Stimulated activated naive B cell treated with anti-CD40 and anti-IgM and Interleukin-4, amounts not matched to agents 10 μg/mL and 1 μg/mL and 100 μg/mL, for 72 hours (primary cell): ENCODE results near the gene WDPCP.
"Not testable (repeated sequence)": the region's sequence is repeated elsewhere in the genome, so short reads cannot be mapped to it uniquely, and the experiment has no call there.

Experiments
- ATAC-seq, 2 donors: fragments of 150-1000 bp; cut with Tn5 transposase; replicated peaks; 2 replicates each; pipeline ENCODE4 v1.10.0; 2021; ENCODE audit warnings: moderate library complexity in 1 of 2
- DNase-seq: peaks from one replicate; pipeline ENCODE4 v3.0.0; 2021
- H3K27ac Mint-ChIP-seq: one replicate; pipeline ENCODE4 v1.8.0; 2022; ENCODE audit warnings: mild to moderate bottlenecking, mixed read lengths
- H3K27me3 Mint-ChIP-seq, 2 donors: one replicate each; pipeline ENCODE4 v1.8.0; 2022; ENCODE audit warnings: mixed read lengths in 2 of 2
- H3K36me3 Mint-ChIP-seq, 2 donors: one replicate each; pipeline ENCODE4 v1.8.0; 2022; ENCODE audit warnings: mixed read lengths in 2 of 2, mild to moderate bottlenecking in 1 of 2
- H3K4me1 Mint-ChIP-seq, 2 donors: one replicate each; pipeline ENCODE4 v1.8.0; 2022; ENCODE audit warnings: mixed read lengths in 2 of 2, mild to moderate bottlenecking in 1 of 2
- H3K4me3 Mint-ChIP-seq, 2 donors: one replicate each; pipeline ENCODE4 v1.8.0; 2022; ENCODE audit warnings: mild to moderate bottlenecking in 2 of 2, mixed read lengths in 2 of 2, moderate library complexity in 1 of 2
- H3K9me3 Mint-ChIP-seq, 2 donors: one replicate each; pipeline ENCODE4 v1.8.0; 2022; ENCODE audit warnings: mixed read lengths in 2 of 2, mild to moderate bottlenecking in 1 of 2

Gene WDPCP

GRCh38 chr2:63372549-63372948 is 215.7 kb downstream of the WDPCP start:
- ATAC-seq: no peak
- no peaks in the 10 kb centered on the region for H3K27me3 Mint-ChIP-seq
- DNase-seq: no peak
- H3K4me3 Mint-ChIP-seq: no peak overlapping the region
- H3K27ac Mint-ChIP-seq: no peak overlapping the region
- H3K4me1 Mint-ChIP-seq: no peaks in the 10 kb centered on the region
- peaks cover 6 to 8% of the 10 kb centered on the region in 2 donors for H3K9me3 Mint-ChIP-seq
- H3K36me3 Mint-ChIP-seq: peaks cover 27 to 38% of the 10 kb centered on the region in 2 donors

GRCh38 chr2:63369146-63369545 is 219.1 kb downstream of the WDPCP start:
- Mint-ChIP-seq H3K9me3 (peaks cover 6 to 8% of the 10 kb centered on the region in 2 donors), H3K27ac (no peak overlapping the region), H3K36me3 (peaks cover 26 to 38% of the 10 kb centered on the region in 2 donors), H3K4me1 (no peaks in the 10 kb centered on the region), H3K4me3 (no peak overlapping the region), H3K27me3 (no peaks in the 10 kb centered on the region)
- ATAC-seq (no peak), DNase-seq (no peak)

GRCh38 chr2:63364866-63365265 is 223.4 kb downstream of the WDPCP start:
- no peak for ATAC-seq
- no peaks in the 10 kb centered on the region for H3K27me3 Mint-ChIP-seq
- H3K4me3 Mint-ChIP-seq: no peak overlapping the region
- no peak for DNase-seq
- no peak overlapping the region for H3K27ac Mint-ChIP-seq
- H3K36me3 Mint-ChIP-seq: peaks cover 6 to 13% of the 10 kb centered on the region in 2 donors
- no peaks in the 10 kb centered on the region for H3K4me1 Mint-ChIP-seq
- H3K9me3 Mint-ChIP-seq: no peaks in the 10 kb centered on the region

- H3K27me3 Mint-ChIP-seq, H3K4me3 Mint-ChIP-seq, H3K4me1 Mint-ChIP-seq, ATAC-seq, H3K27ac Mint-ChIP-seq, DNase-seq: not testable (repeated sequence)
- Mint-ChIP-seq H3K9me3 (peaks cover 20 to 24% of the 10 kb centered on the region in 2 donors), H3K36me3 (peaks cover 29 to 41% of the 10 kb centered on the region in 2 donors)
These were observed 230.6 kb downstream of the WDPCP start for GRCh38 chr2:63357722-63358121.

GRCh38 chr2:63347361-63347760 is 240.9 kb downstream of the WDPCP start:
- no peak for DNase-seq
- Mint-ChIP-seq H3K36me3 (peaks cover 29 to 54% of the 10 kb centered on the region in 2 donors), H3K4me3 (no peak overlapping the region), H3K27ac (no peak overlapping the region), H3K27me3 (no peaks in the 10 kb centered on the region), H3K9me3 (peaks cover 16 to 21% of the 10 kb centered on the region in 2 donors), H3K4me1 (peaks cover 0 to 5% of the 10 kb centered on the region in 2 donors)
- no peak for ATAC-seq

- Mint-ChIP-seq H3K27ac (no peak overlapping the region), H3K9me3 (peaks cover 16 to 20% of the 10 kb centered on the region in 2 donors), H3K36me3 (peaks cover 27 to 48% of the 10 kb centered on the region in 2 donors), H3K27me3 (no peaks in the 10 kb centered on the region), H3K4me1 (peaks cover 0 to 5% of the 10 kb centered on the region in 2 donors), H3K4me3 (no peak overlapping the region)
- ATAC-seq (no peak), DNase-seq (no peak)
These were observed 241.9 kb downstream of the WDPCP start for GRCh38 chr2:63346411-63346810.

GRCh38 chr2:63345285-63345633 is 243.0 kb downstream of the WDPCP start:
- Mint-ChIP-seq H3K27me3 (no peaks in the 10 kb centered on the region), H3K36me3 (peaks cover 24 to 40% of the 10 kb centered on the region in 2 donors), H3K4me3 (no peak overlapping the region), H3K27ac (no peak overlapping the region), H3K9me3 (peaks cover 16 to 18% of the 10 kb centered on the region in 2 donors), H3K4me1 (peaks cover 0 to 5% of the 10 kb centered on the region in 2 donors)
- DNase-seq: no peak
- no peak for ATAC-seq

GRCh38 chr2:63344575-63345284 is 243.5 kb downstream of the WDPCP start:
- no peak overlapping the region for H3K4me3 Mint-ChIP-seq
- ATAC-seq: peak; percentile 45 to 56
- peaks cover 20 to 35% of the 10 kb centered on the region in 2 donors for H3K36me3 Mint-ChIP-seq
- no peaks in the 10 kb centered on the region for H3K27me3 Mint-ChIP-seq
- no peak overlapping the region for H3K27ac Mint-ChIP-seq
- H3K9me3 Mint-ChIP-seq: peaks cover 16 to 18% of the 10 kb centered on the region in 2 donors
- peaks cover 0 to 5% of the 10 kb centered on the region in 2 donors for H3K4me1 Mint-ChIP-seq
- DNase-seq: no peak

GRCh38 chr2:63343397-63344109 is 244.7 kb downstream of the WDPCP start:
- Mint-ChIP-seq H3K4me3 (no peak overlapping the region), H3K36me3 (peaks cover 20 to 39% of the 10 kb centered on the region in 2 donors), H3K27me3 (no peaks in the 10 kb centered on the region), H3K27ac (no peak overlapping the region), H3K9me3 (peaks cover 16 to 18% of the 10 kb centered on the region in 2 donors), H3K4me1 (peaks cover 0 to 5% of the 10 kb centered on the region in 2 donors)
- ATAC-seq: no peak
- no peak for DNase-seq

- ATAC-seq (no peak), DNase-seq (no peak)
- peaks cover 20 to 25% of the 10 kb centered on the region in 2 donors for H3K36me3 Mint-ChIP-seq
- H3K4me3 Mint-ChIP-seq: no peak overlapping the region
- H3K27me3 Mint-ChIP-seq: no peaks in the 10 kb centered on the region
- peaks cover 16 to 18% of the 10 kb centered on the region in 2 donors for H3K9me3 Mint-ChIP-seq
- no peak overlapping the region for H3K27ac Mint-ChIP-seq
- peaks cover 0 to 5% of the 10 kb centered on the region in 2 donors for H3K4me1 Mint-ChIP-seq
These were observed 247.8 kb downstream of the WDPCP start for GRCh38 chr2:63340443-63340842.

GRCh38 chr2:63334910-63335309 is 253.4 kb downstream of the WDPCP start:
- Mint-ChIP-seq H3K36me3 (peaks cover 3 to 11% of the 10 kb centered on the region in 2 donors), H3K9me3 (peaks cover 0 to 6% of the 10 kb centered on the region in 2 donors), H3K27me3 (no peaks in the 10 kb centered on the region), H3K4me3 (no peak overlapping the region), H3K4me1 (no peaks in the 10 kb centered on the region), H3K27ac (no peak overlapping the region)
- DNase-seq: no peak
- ATAC-seq: no peak

- no peaks in the 10 kb centered on the region for H3K27me3 Mint-ChIP-seq
- H3K4me3 Mint-ChIP-seq: no peak overlapping the region
- H3K27ac Mint-ChIP-seq: no peak overlapping the region
- H3K4me1 Mint-ChIP-seq: no peaks in the 10 kb centered on the region
- peaks cover 28 to 40% of the 10 kb centered on the region in 2 donors for H3K36me3 Mint-ChIP-seq
- H3K9me3 Mint-ChIP-seq: peaks cover 9 to 13% of the 10 kb centered on the region in 2 donors
- ATAC-seq (no peak), DNase-seq (no peak)
These were observed 261.8 kb downstream of the WDPCP start for GRCh38 chr2:63326473-63326872.

GRCh38 chr2:63323662-63324061 is 264.6 kb downstream of the WDPCP start:
- H3K4me3 Mint-ChIP-seq: not testable (repeated sequence)
- H3K36me3 Mint-ChIP-seq: peaks cover 23 to 38% of the 10 kb centered on the region in 2 donors

GRCh38 chr2:63321973-63322372 is 266.3 kb downstream of the WDPCP start:
- H3K9me3 Mint-ChIP-seq: peaks cover 9 to 13% of the 10 kb centered on the region in 2 donors
- not testable (repeated sequence) for H3K4me3 Mint-ChIP-seq, H3K27ac Mint-ChIP-seq, H3K27me3 Mint-ChIP-seq, H3K4me1 Mint-ChIP-seq, DNase-seq, ATAC-seq
- peaks cover 20 to 32% of the 10 kb centered on the region in 2 donors for H3K36me3 Mint-ChIP-seq

More at GRCh38 chr2:63323662-63324061, 264.6 kb downstream of the WDPCP start:
- H3K9me3 Mint-ChIP-seq: peaks cover 9 to 13% of the 10 kb centered on the region in 2 donors
- ATAC-seq, H3K27ac Mint-ChIP-seq, H3K27me3 Mint-ChIP-seq, H3K4me1 Mint-ChIP-seq, DNase-seq: not testable (repeated sequence)

- Mint-ChIP-seq H3K4me1 (no peaks in the 10 kb centered on the region), H3K9me3 (peaks cover 9 to 13% of the 10 kb centered on the region in 2 donors), H3K36me3 (peaks cover 20 to 27% of the 10 kb centered on the region in 2 donors), H3K27me3 (no peaks in the 10 kb centered on the region), H3K27ac (no peak overlapping the region), H3K4me3 (no peak overlapping the region)
- DNase-seq (no peak), ATAC-seq (no peak)
These were observed 267.6 kb downstream of the WDPCP start for GRCh38 chr2:63320669-63321068.
